Melanocyte of skin (primary cell): ENCODE data around the gene DDI2. TPM values are rescaled to one million over a fixed set of nuclear protein-coding genes. Genes with fewer than 3 reads are reported as not detected.

Experiments
- small RNA-seq, 2 donors: library from RNA; depleted of rRNA; stranded (forward); fragments of <200 nt; gene quantifications; one replicate each; pipeline ENCODE3, GENCODE V24; 2012
- total RNA-seq, 2 donors: library from RNA; depleted of rRNA; stranded (reverse); fragments of >200 nt; gene quantifications; 2 replicates each; pipeline ENCODE4 v1.2.3, GENCODE V29; 2012

DDI2 gene
- total RNA-seq = 10 to 100 TPM; 41.6 to 47.1 TPM

GRCh38 chr1:15617173-15618076 lies at the start of gene DDI2:
DDI2 (plus strand) TSS chr1:15617458; CDS start chr1:15617671, 213 bp downstream.

GRCh38 chr1:15584489-15585363 lies 32.5 kb upstream of the DDI2 start, which contains the start of gene AGMAT:
AGMAT (minus strand) TSS chr1:15585051; CDS start chr1:15584967, 84 bp downstream.

GRCh38 chr1:15684042-15684461 lies 66.8 kb downstream of the DDI2 start, which contains the start of gene PLEKHM2:
PLEKHM2 (plus strand) TSS chr1:15684320; CDS start chr1:15684559, 239 bp downstream.

Small RNA genes lying within 50 kb of the gene (small RNA-seq; reads per million reads assigned to genes)
- gene AL121992.2 = 0 to 0.23 reads per million in 2 donors
- 0 reads per million in 2 donors for gene CD24P1
- 0 reads per million in 2 donors for gene RNU7-179P

Other genes with a start within 250 kb of the DDI2 start
- 10 to 100 TPM; 25.5 to 50.0 TPM for gene EFHD2, start 207.6 kb upstream of the DDI2 start, total RNA-seq
- not detected for gene CTRC, start 179.0 kb upstream of the DDI2 start, total RNA-seq
- gene CELA2A, start 160.7 kb upstream of the DDI2 start, total RNA-seq = not detected
- not detected for gene CELA2B, start 141.4 kb upstream of the DDI2 start, total RNA-seq
- 1 to 10 TPM; 7.7 to 7.9 TPM for gene CASP9, start 93.2 kb upstream of the DDI2 start, total RNA-seq
- 10 to 100 TPM; 17.9 to 20.3 TPM for gene DNAJC16, start 90.6 kb upstream of the DDI2 start, total RNA-seq
- gene AGMAT, start 32.4 kb upstream of the DDI2 start, total RNA-seq = 1 to 10 TPM; 1.4 to 2.7 TPM
- gene PLEKHM2, start 66.9 kb downstream of the DDI2 start, total RNA-seq = 100 to 1,000 TPM; 108 to 113 TPM
- gene SLC25A34, start 118.8 kb downstream of the DDI2 start, total RNA-seq = 1 to 10 TPM in 1 of 2 donors, under 1 TPM in 1; 0.67 to 1.0 TPM
- not detected for gene TMEM82, start 125.0 kb downstream of the DDI2 start, total RNA-seq
- gene FBLIM1, start 141.3 kb downstream of the DDI2 start, total RNA-seq = 10 to 100 TPM in 1 of 2 donors, 1 to 10 TPM in 1; 9.7 to 12.7 TPM
- 1 to 10 TPM; 1.0 to 1.7 TPM for gene UQCRHL, start 190.2 kb downstream of the DDI2 start, total RNA-seq
- 10 to 100 TPM; 12.7 to 19.3 TPM for gene SPEN, start 230.2 kb downstream of the DDI2 start, total RNA-seq